GM23338 (cell line): ENCODE measurements around the gene NADK.
A peak's percentile ranks its signal among the peaks of the same experiment; 100 is the strongest.

Experiments
- CTCF ChIP-seq, 2 experiments: fragments of 200-600 bp in 1 of 2; sonication (generic) in 1 of 2; conservative IDR thresholded peaks; 2 replicates each; pipeline versions ENCODE4 v1.5.1 to v1.6.1; 2016 to 2017; ENCODE audit warnings: antibody characterized with exemption in 2 of 2, low read depth in 2 of 2, mild to moderate bottlenecking in 2 of 2, moderate library complexity in 1 of 2
- EZH2phosphoT487 ChIP-seq: fragments of 200-600 bp; sonication (generic); IDR thresholded peaks from one replicate; pipeline ENCODE4 v1.8.1; 2018; ENCODE audit warnings: antibody characterized with exemption; ENCODE audit not compliant: unreplicated experiment

- no peak for TF ChIP-seq EZH2phosphoT487
- peak; percentile 11 to 38; a peak in 2 of 4 replicates for TF ChIP-seq CTCF (conservative IDR thresholded peaks at IDR 0.05; ENCODE audit: low read depth in 2 of 2)
Measured at GRCh38 chr1:1752636-1753606, 25.3 kb downstream of the NADK start.
